Panc1 (cell line): Measurements from ENCODE around the gene COMMD6. TPM values are rescaled to one million over a fixed set of nuclear protein-coding genes. Genes with fewer than 3 reads are reported as not detected.

Experiments
- ATAC-seq: fragments of 200-7000 bp; cut with Tn5 transposase; 2 replicates; pipeline ENCODE4 v1.9.1; 2020; ENCODE audit warnings: mild to moderate bottlenecking, moderate library complexity
- BruUV-seq: library from RNA; stranded (reverse); fragments of 400-500 nt; replicated peaks from 2 replicates; lab custom pipeline; 2021; lab: Mats Ljungman, UMichigan
- CTCF ChIA-PET: fragments of 300-600 bp; sonication (Branson Sonifier 250); formaldehyde crosslinking; loops from one replicate; lab custom pipeline; 2022; ENCODE audit warnings: antibody characterized with exemption; lab: Charles Lee
- POLR2A ChIA-PET: fragments of 300-600 bp; sonication (Branson Sonifier 250); formaldehyde crosslinking; loops from one replicate; lab custom pipeline; 2022; ENCODE audit warnings: antibody characterized with exemption; lab: Charles Lee
- DNase-seq: peaks from one replicate; pipeline ENCODE4 v3.0.0-alpha.2; 2010; ENCODE audit warnings: low read depth, low spot score
- H3K27ac ChIP-seq: 2 replicates; pipeline ENCODE4 v1.5.1; 2011; ENCODE audit warnings: mild to moderate bottlenecking, low read length, inconsistent platforms
- H3K27me3 ChIP-seq: fragments of 200-500 bp; sonication (Bioruptor generic); 2 replicates; pipeline ENCODE4 v1.6.0; 2014; ENCODE audit warnings: low read length, inconsistent platforms; ENCODE audit not compliant: control insufficient read depth, insufficient read depth
- H3K36me3 ChIP-seq: fragments of 200-500 bp; sonication (Bioruptor generic); 2 replicates; pipeline ENCODE4 v1.5.1; 2014; ENCODE audit warnings: inconsistent platforms, mild to moderate bottlenecking, low read length, moderate library complexity; ENCODE audit not compliant: control insufficient read depth, insufficient read depth
- H3K4me1 ChIP-seq: 2 replicates; pipeline ENCODE4 v1.5.1; 2011; ENCODE audit warnings: inconsistent platforms, mild to moderate bottlenecking, low read length, moderate library complexity; ENCODE audit not compliant: control insufficient read depth, insufficient read depth
- H3K4me3 ChIP-seq, 2 experiments: 2 replicates each; pipeline ENCODE4 v1.5.1; 2011 to 2012; ENCODE audit warnings: low read depth in 2 of 2, low read length in 2 of 2, mild to moderate bottlenecking in 2 of 2, inconsistent platforms in 1 of 2, moderate library complexity in 1 of 2
- H3K9me3 ChIP-seq: fragments of 200-500 bp; sonication (Bioruptor generic); 2 replicates; pipeline ENCODE4 v1.5.1; 2014; ENCODE audit warnings: low read depth, mild to moderate bottlenecking, inconsistent platforms, low read length, moderate library complexity; ENCODE audit not compliant: control insufficient read depth, insufficient read depth
- POLR2AphosphoS5 ChIP-seq: IDR thresholded peaks from 2 replicates; pipeline ENCODE4 v1.6.1; 2012; ENCODE audit warnings: mild to moderate bottlenecking, low read depth, low read length, moderate library complexity
- SIN3A ChIP-seq: IDR thresholded peaks from 2 replicates; pipeline ENCODE4 v1.6.1; 2012; ENCODE audit warnings: low read depth, mild to moderate bottlenecking, low read length, moderate library complexity, borderline replicate concordance; ENCODE audit not compliant: insufficient read depth
- TCF7L2 ChIP-seq: IDR thresholded peaks from 2 replicates; pipeline ENCODE4 v1.6.1; 2011; ENCODE audit warnings: mild to moderate bottlenecking, low read depth, low read length, inconsistent platforms
- in situ Hi-C: cut with HindIII; loops from 2 replicates; pipeline ENCODE4 v1.10.0; 2016; ENCODE audit warnings: low sequenced_read_pairs, low pct_unique_long_range_greater_than_20kb
- intact Hi-C: fragments of 100-400 bp; cut with micrococcal nuclease; formaldehyde crosslinking; loops from one replicate; pipeline ENCODE4 v1.10.0; 2022; ENCODE audit not compliant: unreplicated experiment
- total RNA-seq: library from RNA; stranded (reverse); gene quantifications from one replicate; pipeline ENCODE4 v1.2.1, GENCODE V29; 2021; ENCODE audit not compliant: unreplicated experiment
- TF ChIP-seq, protein P1 (sequence below): fragments of 450-650 bp; IDR thresholded peaks from 2 replicates; pipeline ENCODE4 v1.5.1; 2017; ENCODE audit warnings: mild to moderate bottlenecking
- TF ChIP-seq, protein P2 (sequence below), 2 experiments: IDR thresholded peaks; 2 replicates each; pipeline ENCODE4 v1.6.1; 2011 to 2012; ENCODE audit warnings: low read depth in 2 of 2, control low read depth in 1 of 2, low read length in 1 of 2, mild to moderate bottlenecking in 1 of 2, moderate library complexity in 1 of 2; ENCODE audit not compliant: insufficient read depth in 1 of 2

The COMMD6 gene
- total RNA-seq, 1 experiment from 2014 or later, result 97.4 TPM

DNA sequence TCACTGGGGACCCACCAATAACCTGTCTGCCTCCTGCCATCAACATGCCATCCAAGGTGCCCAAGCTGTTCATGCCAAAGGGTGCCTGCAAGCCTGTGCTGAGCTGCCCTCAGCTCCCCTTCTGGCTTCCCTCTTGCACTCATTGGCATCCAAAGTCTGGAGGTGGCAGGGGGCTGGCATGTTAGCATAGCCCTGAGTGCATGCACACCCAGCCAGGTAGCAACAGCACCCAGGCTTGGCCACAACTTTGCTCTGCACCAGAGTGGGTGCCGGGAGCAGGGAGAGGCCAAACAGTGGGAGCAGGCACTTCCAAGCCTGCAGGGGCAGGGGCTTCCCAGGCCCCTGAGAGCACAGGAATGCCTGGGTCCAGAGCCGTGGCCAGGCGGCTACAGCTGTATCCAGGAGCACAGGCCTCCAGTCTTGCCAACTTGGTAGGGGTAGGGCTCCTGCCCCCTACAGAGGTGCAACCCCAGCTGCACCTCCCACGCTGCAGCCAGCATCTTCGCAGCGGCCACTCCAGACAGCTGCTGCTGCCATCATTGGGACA lies 29.6 kb downstream of the COMMD6 start:
- TF ChIP-seq, protein P1, sequence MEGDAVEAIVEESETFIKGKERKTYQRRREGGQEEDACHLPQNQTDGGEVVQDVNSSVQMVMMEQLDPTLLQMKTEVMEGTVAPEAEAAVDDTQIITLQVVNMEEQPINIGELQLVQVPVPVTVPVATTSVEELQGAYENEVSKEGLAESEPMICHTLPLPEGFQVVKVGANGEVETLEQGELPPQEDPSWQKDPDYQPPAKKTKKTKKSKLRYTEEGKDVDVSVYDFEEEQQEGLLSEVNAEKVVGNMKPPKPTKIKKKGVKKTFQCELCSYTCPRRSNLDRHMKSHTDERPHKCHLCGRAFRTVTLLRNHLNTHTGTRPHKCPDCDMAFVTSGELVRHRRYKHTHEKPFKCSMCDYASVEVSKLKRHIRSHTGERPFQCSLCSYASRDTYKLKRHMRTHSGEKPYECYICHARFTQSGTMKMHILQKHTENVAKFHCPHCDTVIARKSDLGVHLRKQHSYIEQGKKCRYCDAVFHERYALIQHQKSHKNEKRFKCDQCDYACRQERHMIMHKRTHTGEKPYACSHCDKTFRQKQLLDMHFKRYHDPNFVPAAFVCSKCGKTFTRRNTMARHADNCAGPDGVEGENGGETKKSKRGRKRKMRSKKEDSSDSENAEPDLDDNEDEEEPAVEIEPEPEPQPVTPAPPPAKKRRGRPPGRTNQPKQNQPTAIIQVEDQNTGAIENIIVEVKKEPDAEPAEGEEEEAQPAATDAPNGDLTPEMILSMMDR, result no peak
- TF ChIP-seq TCF7L2, result no peak
- TF ChIP-seq POLR2AphosphoS5, result no peak
- no peak for TF ChIP-seq SIN3A
- TF ChIP-seq, protein P2, sequence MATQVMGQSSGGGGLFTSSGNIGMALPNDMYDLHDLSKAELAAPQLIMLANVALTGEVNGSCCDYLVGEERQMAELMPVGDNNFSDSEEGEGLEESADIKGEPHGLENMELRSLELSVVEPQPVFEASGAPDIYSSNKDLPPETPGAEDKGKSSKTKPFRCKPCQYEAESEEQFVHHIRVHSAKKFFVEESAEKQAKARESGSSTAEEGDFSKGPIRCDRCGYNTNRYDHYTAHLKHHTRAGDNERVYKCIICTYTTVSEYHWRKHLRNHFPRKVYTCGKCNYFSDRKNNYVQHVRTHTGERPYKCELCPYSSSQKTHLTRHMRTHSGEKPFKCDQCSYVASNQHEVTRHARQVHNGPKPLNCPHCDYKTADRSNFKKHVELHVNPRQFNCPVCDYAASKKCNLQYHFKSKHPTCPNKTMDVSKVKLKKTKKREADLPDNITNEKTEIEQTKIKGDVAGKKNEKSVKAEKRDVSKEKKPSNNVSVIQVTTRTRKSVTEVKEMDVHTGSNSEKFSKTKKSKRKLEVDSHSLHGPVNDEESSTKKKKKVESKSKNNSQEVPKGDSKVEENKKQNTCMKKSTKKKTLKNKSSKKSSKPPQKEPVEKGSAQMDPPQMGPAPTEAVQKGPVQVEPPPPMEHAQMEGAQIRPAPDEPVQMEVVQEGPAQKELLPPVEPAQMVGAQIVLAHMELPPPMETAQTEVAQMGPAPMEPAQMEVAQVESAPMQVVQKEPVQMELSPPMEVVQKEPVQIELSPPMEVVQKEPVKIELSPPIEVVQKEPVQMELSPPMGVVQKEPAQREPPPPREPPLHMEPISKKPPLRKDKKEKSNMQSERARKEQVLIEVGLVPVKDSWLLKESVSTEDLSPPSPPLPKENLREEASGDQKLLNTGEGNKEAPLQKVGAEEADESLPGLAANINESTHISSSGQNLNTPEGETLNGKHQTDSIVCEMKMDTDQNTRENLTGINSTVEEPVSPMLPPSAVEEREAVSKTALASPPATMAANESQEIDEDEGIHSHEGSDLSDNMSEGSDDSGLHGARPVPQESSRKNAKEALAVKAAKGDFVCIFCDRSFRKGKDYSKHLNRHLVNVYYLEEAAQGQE (IDR thresholded peaks at IDR 0.05; ENCODE audit: insufficient read depth in 1 of 2, low read depth in 2 of 2, low read length in 1 of 2), result no peak
- intact Hi-C loops (no loop called here), in situ Hi-C loops (no loop called here)
- Histone ChIP-seq H3K4me1 (no peaks in the 10 kb centered on the region), H3K27ac (no peak overlapping the region), H3K9me3 (no peaks in the 10 kb centered on the region), H3K27me3 (no peaks in the 10 kb centered on the region), H3K36me3 (no peaks in the 10 kb centered on the region), H3K4me3 (no peak overlapping the region)
- no TSS peak for BruUV-seq
- POLR2A ChIA-PET, result no interaction called here
- ATAC-seq (no peak), DNase-seq (no peak)
- CTCF ChIA-PET, result no interaction called here

DNA sequence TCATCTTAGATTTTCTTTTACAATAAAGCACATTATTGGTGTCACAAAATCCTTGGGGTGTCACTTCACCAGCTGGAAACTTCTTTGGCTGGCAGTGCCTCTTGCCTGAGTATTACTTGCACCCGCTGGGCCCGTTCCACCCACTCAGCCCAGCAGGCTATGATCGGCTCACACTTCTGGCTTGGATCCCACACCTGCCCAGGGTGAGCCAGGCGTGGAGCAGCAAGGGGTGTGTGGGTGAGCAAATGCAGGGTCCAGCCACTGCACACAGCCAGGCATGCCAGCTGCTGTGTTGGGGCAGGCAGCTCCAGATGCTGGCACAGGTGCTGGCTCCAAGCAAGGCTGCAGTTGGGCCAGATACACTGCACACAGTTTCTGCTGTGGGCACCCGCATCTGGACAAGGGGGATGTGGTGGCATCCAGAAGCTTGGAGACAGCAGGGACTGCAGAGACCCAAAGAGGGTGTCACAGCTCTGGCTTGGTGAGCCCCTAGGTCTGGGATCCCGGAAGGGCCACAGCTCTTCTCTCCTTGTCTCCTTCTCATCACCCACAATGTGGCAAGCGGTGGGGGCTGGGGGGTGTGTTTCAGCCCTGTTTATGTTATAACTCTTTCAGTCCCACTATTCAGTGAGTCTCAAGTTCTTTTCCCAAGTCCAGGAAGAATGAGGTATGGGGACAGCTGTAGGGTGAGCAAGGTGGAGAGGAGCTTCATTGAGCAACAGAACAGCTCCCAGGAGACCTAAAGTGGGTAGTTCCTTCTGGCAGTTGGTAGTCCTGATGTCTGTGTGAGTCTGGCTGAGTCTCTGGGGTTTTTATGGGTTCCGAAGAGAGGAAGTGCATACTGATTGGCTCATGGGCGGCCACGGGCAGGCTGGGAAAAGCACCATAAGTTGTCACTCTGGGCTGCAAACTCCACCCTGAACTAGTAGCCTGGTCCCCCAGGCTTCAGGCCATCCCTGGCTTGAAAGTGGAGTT lies 30.3 kb downstream of the COMMD6 start:
- H3K4me3 ChIP-seq, result no peak overlapping the region
- in situ Hi-C loops (no loop called here), intact Hi-C loops (no loop called here)
- no peak for DNase-seq
- no peaks in the 10 kb centered on the region for H3K27me3 ChIP-seq
- TF ChIP-seq, protein P1, result no peak
- TF ChIP-seq SIN3A (no peak), TCF7L2 (no peak), POLR2AphosphoS5 (no peak)
- TF ChIP-seq, protein P2 (IDR thresholded peaks at IDR 0.05; ENCODE audit: insufficient read depth in 1 of 2, low read depth in 2 of 2, low read length in 1 of 2), result no peak
- H3K4me1 ChIP-seq, result no peaks in the 10 kb centered on the region
- no TSS peak for BruUV-seq
- ChIA-PET POLR2A (no interaction called here), CTCF (no interaction called here)
- no peak for ATAC-seq
- H3K9me3 ChIP-seq, result no peaks in the 10 kb centered on the region
- no peak overlapping the region for H3K27ac ChIP-seq
- no peaks in the 10 kb centered on the region for H3K36me3 ChIP-seq
